ENCODE measurements around the gene TSPEAR.
"Not testable (repeated sequence)": the region's sequence is repeated elsewhere in the genome, so short reads cannot be mapped to it uniquely, and the experiment has no call there.

Gene TSPEAR

GRCh38 chr21:44550807-44551206 is 160.6 kb downstream of the TSPEAR start:
- Histone ChIP-seq H3K9me2 (replicated peaks; ENCODE audit: insufficient read depth, low read length) (no peaks in the 10 kb centered on the region), H2AFZ (ENCODE audit: low read depth, low read length, severe bottlenecking) (no peak overlapping the region), H3K79me2 (ENCODE audit: insufficient read depth, low read length) (no peaks in the 10 kb centered on the region), H3K4me3 (ENCODE audit: insufficient read depth, low read length, poor library complexity, severe bottlenecking) (no peak overlapping the region), H3F3A (ENCODE audit: insufficient read depth) (no peaks in the 10 kb centered on the region), H3K9me3 (ENCODE audit: insufficient read depth, low read length) (0 out of 2 replicates have a peak, but pooled peaks cover 3% of the 10 kb centered on the region), H4K20me1 (ENCODE audit: low read depth, low read length) (no peaks in the 10 kb centered on the region), H3K36me3 (ENCODE audit: low read length) (0 out of 2 replicates have a peak, but pooled peaks cover 4% of the 10 kb centered on the region), H3K27ac (ENCODE audit: low read depth, low read length) (no peak overlapping the region), H3K9ac (ENCODE audit: low read length) (no peak overlapping the region), H3K27me3 (ENCODE audit: low read length) (no peaks in the 10 kb centered on the region), H3K4me2 (ENCODE audit: low read depth, low read length, poor library complexity, severe bottlenecking) (no peak overlapping the region)
- TF ChIP-seq CTCF (IDR thresholded peaks at IDR 0.05; ENCODE audit: insufficient read depth, low read length, poor library complexity, severe bottlenecking) (no peak), EZH2phosphoT487 (conservative IDR thresholded peaks at IDR 0.05; ENCODE audit: low read length) (no peak)

GRCh38 chr21:44550285-44550684 is 161.1 kb downstream of the TSPEAR start:
- not testable (repeated sequence) for H3K9me3 ChIP-seq (ENCODE audit: insufficient read depth, low read length); H3K27me3 ChIP-seq (ENCODE audit: low read length); H3K27ac ChIP-seq (ENCODE audit: low read depth, low read length); H4K20me1 ChIP-seq (ENCODE audit: low read depth, low read length); H3K36me3 ChIP-seq (ENCODE audit: low read length); H3F3A ChIP-seq (ENCODE audit: insufficient read depth); H3K9me2 ChIP-seq (replicated peaks; ENCODE audit: insufficient read depth, low read length); H3K79me2 ChIP-seq (ENCODE audit: insufficient read depth, low read length); H3K4me3 ChIP-seq (ENCODE audit: insufficient read depth, low read length, poor library complexity, severe bottlenecking); H2AFZ ChIP-seq (ENCODE audit: low read depth, low read length, severe bottlenecking); H3K4me2 ChIP-seq (ENCODE audit: low read depth, low read length, poor library complexity, severe bottlenecking); H3K9ac ChIP-seq (ENCODE audit: low read length)

DNA sequence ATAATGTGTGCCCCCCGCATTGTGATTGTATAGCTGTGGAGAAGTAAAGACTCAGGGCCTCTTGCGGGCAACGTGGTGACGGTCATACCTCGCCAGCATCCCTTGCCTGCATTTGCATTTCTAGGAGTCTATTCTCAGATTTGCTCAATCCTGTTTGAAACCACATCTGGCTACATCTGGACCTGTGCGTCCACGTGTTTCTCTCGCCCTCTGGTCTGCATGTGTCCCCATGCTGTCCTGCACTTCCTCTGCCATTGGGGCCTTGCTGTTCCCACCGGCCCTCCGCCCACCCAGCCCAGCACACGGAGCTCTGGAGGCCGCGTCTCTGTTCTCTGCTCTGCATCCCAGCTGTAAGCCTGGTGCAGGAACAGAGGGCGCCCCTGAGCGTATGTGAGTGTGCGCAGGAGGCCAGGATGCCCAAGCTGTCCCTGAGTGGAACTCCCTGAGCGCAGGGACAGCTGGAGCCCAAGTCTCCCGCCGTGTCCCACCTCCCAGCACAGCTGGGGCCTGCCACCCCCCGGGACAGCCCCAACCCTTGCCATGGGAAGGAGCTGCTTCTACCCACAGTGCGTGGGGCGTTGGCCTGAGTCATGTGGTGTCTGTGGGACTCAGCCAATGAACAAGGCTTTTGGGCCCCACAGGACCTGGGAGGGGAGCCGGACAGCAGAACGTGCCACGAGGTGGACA is 161.7 kb downstream of the TSPEAR start:
- H3K27ac ChIP-seq (ENCODE audit: low read depth, low read length) = no peak overlapping the region
- H3K4me2 ChIP-seq (ENCODE audit: low read depth, low read length, poor library complexity, severe bottlenecking) = no peak overlapping the region
- H4K20me1 ChIP-seq (ENCODE audit: low read depth, low read length) = no peaks in the 10 kb centered on the region

More for the DNA sequence above, 161.7 kb downstream of the TSPEAR start:
- no peak overlapping the region for H3K9ac ChIP-seq (ENCODE audit: low read length)
- no peaks in the 10 kb centered on the region for H3K79me2 ChIP-seq (ENCODE audit: insufficient read depth, low read length)
- 0 out of 2 replicates have a peak, but pooled peaks cover 4% of the 10 kb centered on the region for H3K36me3 ChIP-seq (ENCODE audit: low read length)
- H3K27me3 ChIP-seq (ENCODE audit: low read length) = no peaks in the 10 kb centered on the region
- TF ChIP-seq EZH2phosphoT487 (conservative IDR thresholded peaks at IDR 0.05; ENCODE audit: low read length) (no peak), CTCF (IDR thresholded peaks at IDR 0.05; ENCODE audit: insufficient read depth, low read length, poor library complexity, severe bottlenecking) (no peak)
- no peak overlapping the region for H2AFZ ChIP-seq (ENCODE audit: low read depth, low read length, severe bottlenecking)
- H3F3A ChIP-seq (ENCODE audit: insufficient read depth) = no peaks in the 10 kb centered on the region
- no peak overlapping the region for H3K4me3 ChIP-seq (ENCODE audit: insufficient read depth, low read length, poor library complexity, severe bottlenecking)
- no peaks in the 10 kb centered on the region for H3K9me2 ChIP-seq (replicated peaks; ENCODE audit: insufficient read depth, low read length)
- 0 out of 2 replicates have a peak, but pooled peaks cover 3% of the 10 kb centered on the region for H3K9me3 ChIP-seq (ENCODE audit: insufficient read depth, low read length)

All from SU-DHL-6 (cell line).